Caco-2 (cell line): ENCODE results near the gene NOXA1. TPM values are rescaled to one million over a fixed set of nuclear protein-coding genes. Genes with fewer than 3 reads are reported as not detected.

ENCODE experiments used
- BruUV-seq: library from RNA; stranded (reverse); fragments of 400-500 nt; replicated peaks from 2 replicates; lab custom pipeline; 2021; lab: Mats Ljungman, UMichigan
- CTCF ChIA-PET: fragments of 300-600 bp; sonication (Branson Sonifier 250); formaldehyde crosslinking; loops from one replicate; lab custom pipeline; 2022; ENCODE audit warnings: antibody characterized with exemption; lab: Charles Lee
- POLR2A ChIA-PET: fragments of 300-600 bp; sonication (Branson Sonifier 250); formaldehyde crosslinking; loops from one replicate; lab custom pipeline; 2022; ENCODE audit warnings: antibody characterized with exemption; lab: Charles Lee
- DNase-seq, 2 experiments: peaks; one replicate each; pipeline versions ENCODE4 v3.0.0 to v3.0.0-alpha.2; 2020 to 2022
- H3K27me3 ChIP-seq: replicated peaks from 2 replicates; pipeline ENCODE4 v1.6.0; 2011; ENCODE audit warnings: low read length; ENCODE audit not compliant: control insufficient read depth, insufficient read depth
- H3K36me3 ChIP-seq: 2 replicates; pipeline ENCODE4 v1.5.1; 2011; ENCODE audit warnings: low read length; ENCODE audit not compliant: control insufficient read depth, insufficient read depth
- H3K4me1 ChIP-seq: fragments of 250-450 bp; sonication (Bioruptor Pico); 2 replicates; pipeline ENCODE4 v1.5.1; 2020; ENCODE audit warnings: mild to moderate bottlenecking
- H3K4me3 ChIP-seq: 2 replicates; pipeline ENCODE4 v1.5.1; 2011; ENCODE audit warnings: low read depth, mild to moderate bottlenecking, control low read depth, low read length
- H3K9me3 ChIP-seq: fragments of 250-450 bp; sonication (Bioruptor Pico); 2 replicates; pipeline ENCODE4 v1.5.1; 2020; ENCODE audit warnings: mild to moderate bottlenecking, moderate library complexity
- H3K27ac Mint-ChIP-seq: one replicate; pipeline ENCODE4 v1.8.0; 2022; ENCODE audit warnings: mixed read lengths; ENCODE audit not compliant: unreplicated experiment
- H3K27me3 Mint-ChIP-seq: one replicate; pipeline ENCODE4 v1.8.0; 2022; ENCODE audit warnings: mixed read lengths; ENCODE audit not compliant: insufficient read depth, unreplicated experiment
- H3K36me3 Mint-ChIP-seq: one replicate; pipeline ENCODE4 v1.8.0; 2022; ENCODE audit warnings: mild to moderate bottlenecking, mixed read lengths; ENCODE audit not compliant: insufficient read depth, unreplicated experiment
- H3K4me1 Mint-ChIP-seq: one replicate; pipeline ENCODE4 v1.8.0; 2022; ENCODE audit warnings: low read depth, mixed read lengths; ENCODE audit not compliant: unreplicated experiment
- H3K4me3 Mint-ChIP-seq: one replicate; pipeline ENCODE4 v1.8.0; 2022; ENCODE audit warnings: mild to moderate bottlenecking, moderate library complexity, mixed read lengths; ENCODE audit not compliant: unreplicated experiment
- H3K9me3 Mint-ChIP-seq: one replicate; pipeline ENCODE4 v1.8.0; 2022; ENCODE audit warnings: mixed read lengths; ENCODE audit not compliant: unreplicated experiment
- intact Hi-C: fragments of 100-400 bp; cut with micrococcal nuclease; formaldehyde crosslinking; loops from one replicate; pipeline ENCODE4 v1.10.0; 2022; ENCODE audit not compliant: unreplicated experiment
- total RNA-seq: library from RNA; stranded (reverse); gene quantifications from 2 replicates; pipeline ENCODE4 v1.2.3, GENCODE V29; 2022
- TF ChIP-seq, protein P1 (sequence below), 2 experiments: fragments of 200-600 bp in 1 of 2; IDR thresholded peaks; 1 replicate in 1 of 2; 2 replicates in 1 of 2; pipeline versions ENCODE4 v1.5.1 to v1.8.0; 2011 to 2022; ENCODE audit warnings: antibody characterized with exemption in 1 of 2, control low read depth in 1 of 2, inconsistent platforms in 1 of 2, low read depth in 1 of 2, low read length in 1 of 2, mild to moderate bottlenecking in 1 of 2, moderate library complexity in 1 of 2; ENCODE audit not compliant: insufficient read depth in 1 of 2, severe bottlenecking in 1 of 2, unreplicated experiment in 1 of 2

Gene NOXA1
- total RNA-seq, 1 experiment from 2014 or later = 8.6 TPM

DNA sequence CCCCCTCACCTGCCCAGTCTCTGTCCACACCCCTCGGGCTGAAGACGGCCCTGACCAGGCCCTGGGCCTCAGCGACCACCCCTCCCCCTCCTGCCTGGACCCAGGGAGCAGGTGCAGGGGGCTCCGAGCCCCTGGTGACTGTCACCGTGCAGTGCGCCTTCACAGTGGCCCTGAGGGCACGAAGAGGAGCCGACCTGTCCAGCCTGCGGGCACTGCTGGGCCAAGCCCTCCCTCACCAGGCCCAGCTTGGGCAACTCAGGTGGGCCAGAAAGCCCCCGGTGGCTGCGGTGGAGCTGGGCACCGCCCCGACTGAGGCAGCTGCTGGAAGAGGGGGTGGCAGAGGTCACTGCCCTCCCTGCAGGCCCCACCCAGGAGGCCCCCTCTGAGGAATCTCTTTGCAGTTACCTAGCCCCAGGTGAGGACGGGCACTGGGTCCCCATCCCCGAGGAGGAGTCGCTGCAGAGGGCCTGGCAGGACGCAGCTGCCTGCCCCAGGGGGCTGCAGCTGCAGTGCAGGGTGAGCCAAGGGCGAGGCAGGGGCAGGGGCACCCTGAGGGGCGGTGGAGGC is 10.2 kb downstream of the NOXA1 start:
- no peaks in the 10 kb centered on the region for H3K27me3 ChIP-seq
- POLR2A ChIA-PET = no interaction called here

DNA sequence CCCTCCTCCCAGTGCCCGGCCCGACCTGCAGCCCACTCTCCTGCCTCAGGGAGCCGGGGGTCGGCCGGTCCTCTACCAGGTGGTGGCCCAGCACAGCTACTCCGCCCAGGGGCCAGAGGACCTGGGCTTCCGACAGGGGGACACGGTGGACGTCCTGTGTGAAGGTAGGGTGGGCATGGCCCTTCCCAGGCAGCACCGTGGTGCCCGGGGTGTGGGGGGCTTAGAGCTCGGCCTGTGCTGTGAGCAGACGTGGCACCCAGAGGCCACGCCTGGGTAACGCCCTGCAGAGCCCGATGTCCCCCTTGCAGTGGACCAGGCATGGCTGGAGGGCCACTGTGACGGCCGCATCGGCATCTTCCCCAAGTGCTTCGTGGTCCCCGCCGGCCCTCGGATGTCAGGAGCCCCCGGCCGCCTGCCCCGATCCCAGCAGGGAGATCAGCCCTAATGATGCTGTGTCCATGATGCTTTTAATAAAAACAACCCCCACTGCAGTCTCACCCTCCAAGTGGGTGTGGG is 10.8 kb downstream of the NOXA1 start:
- no peaks in the 10 kb centered on the region for H3K36me3 ChIP-seq
- TF ChIP-seq, protein P1, sequence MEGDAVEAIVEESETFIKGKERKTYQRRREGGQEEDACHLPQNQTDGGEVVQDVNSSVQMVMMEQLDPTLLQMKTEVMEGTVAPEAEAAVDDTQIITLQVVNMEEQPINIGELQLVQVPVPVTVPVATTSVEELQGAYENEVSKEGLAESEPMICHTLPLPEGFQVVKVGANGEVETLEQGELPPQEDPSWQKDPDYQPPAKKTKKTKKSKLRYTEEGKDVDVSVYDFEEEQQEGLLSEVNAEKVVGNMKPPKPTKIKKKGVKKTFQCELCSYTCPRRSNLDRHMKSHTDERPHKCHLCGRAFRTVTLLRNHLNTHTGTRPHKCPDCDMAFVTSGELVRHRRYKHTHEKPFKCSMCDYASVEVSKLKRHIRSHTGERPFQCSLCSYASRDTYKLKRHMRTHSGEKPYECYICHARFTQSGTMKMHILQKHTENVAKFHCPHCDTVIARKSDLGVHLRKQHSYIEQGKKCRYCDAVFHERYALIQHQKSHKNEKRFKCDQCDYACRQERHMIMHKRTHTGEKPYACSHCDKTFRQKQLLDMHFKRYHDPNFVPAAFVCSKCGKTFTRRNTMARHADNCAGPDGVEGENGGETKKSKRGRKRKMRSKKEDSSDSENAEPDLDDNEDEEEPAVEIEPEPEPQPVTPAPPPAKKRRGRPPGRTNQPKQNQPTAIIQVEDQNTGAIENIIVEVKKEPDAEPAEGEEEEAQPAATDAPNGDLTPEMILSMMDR (IDR thresholded peaks at IDR 0.05; ENCODE audit: insufficient read depth in 1 of 2, low read depth in 1 of 2, low read length in 1 of 2, severe bottlenecking in 1 of 2, unreplicated experiment in 1 of 2) = no peak
- no TSS peak for BruUV-seq
- H3K4me1 Mint-ChIP-seq = no peaks in the 10 kb centered on the region
- no peak overlapping the region for H3K4me3 ChIP-seq
- H3K4me3 Mint-ChIP-seq = no peak overlapping the region
- intact Hi-C loops = no loop called here
- H3K36me3 Mint-ChIP-seq = peaks cover 22% of the 10 kb centered on the region
- H3K9me3 Mint-ChIP-seq = no peaks in the 10 kb centered on the region
- no peaks in the 10 kb centered on the region for H3K9me3 ChIP-seq
- H3K4me1 ChIP-seq = peaks cover 11% of the 10 kb centered on the region
- no peaks in the 10 kb centered on the region for H3K27me3 ChIP-seq
- no peak overlapping the region for H3K27ac Mint-ChIP-seq
- H3K27me3 Mint-ChIP-seq = no peaks in the 10 kb centered on the region
- POLR2A ChIA-PET = no interaction called here
- CTCF ChIA-PET = interaction anchor here (0.6 kb wide), 1 partner anchor 151 kb away, joined by 7 read pairs; no protein-coding TSS in a partner anchor
- no peak for DNase-seq

More for the DNA sequence above, 10.2 kb downstream of the NOXA1 start:
- H3K4me1 Mint-ChIP-seq = no peaks in the 10 kb centered on the region
- Histone ChIP-seq H3K4me3 (no peak overlapping the region), H3K9me3 (no peaks in the 10 kb centered on the region), H3K4me1 (peaks cover 11% of the 10 kb centered on the region), H3K36me3 (no peaks in the 10 kb centered on the region)
- H3K9me3 Mint-ChIP-seq = no peaks in the 10 kb centered on the region
- no peak for DNase-seq
- CTCF ChIA-PET = interaction anchor here (0.6 kb wide), 1 partner anchor 152 kb away, joined by 7 read pairs; no protein-coding TSS in a partner anchor
- H3K4me3 Mint-ChIP-seq = no peak overlapping the region
- intact Hi-C loops = no loop called here
- no peak overlapping the region for H3K27ac Mint-ChIP-seq
- no TSS peak for BruUV-seq
- H3K27me3 Mint-ChIP-seq = no peaks in the 10 kb centered on the region
- H3K36me3 Mint-ChIP-seq = peaks cover 19% of the 10 kb centered on the region
- TF ChIP-seq, protein P1 (IDR thresholded peaks at IDR 0.05; ENCODE audit: insufficient read depth in 1 of 2, low read depth in 1 of 2, low read length in 1 of 2, severe bottlenecking in 1 of 2, unreplicated experiment in 1 of 2) = no peak

DNA sequence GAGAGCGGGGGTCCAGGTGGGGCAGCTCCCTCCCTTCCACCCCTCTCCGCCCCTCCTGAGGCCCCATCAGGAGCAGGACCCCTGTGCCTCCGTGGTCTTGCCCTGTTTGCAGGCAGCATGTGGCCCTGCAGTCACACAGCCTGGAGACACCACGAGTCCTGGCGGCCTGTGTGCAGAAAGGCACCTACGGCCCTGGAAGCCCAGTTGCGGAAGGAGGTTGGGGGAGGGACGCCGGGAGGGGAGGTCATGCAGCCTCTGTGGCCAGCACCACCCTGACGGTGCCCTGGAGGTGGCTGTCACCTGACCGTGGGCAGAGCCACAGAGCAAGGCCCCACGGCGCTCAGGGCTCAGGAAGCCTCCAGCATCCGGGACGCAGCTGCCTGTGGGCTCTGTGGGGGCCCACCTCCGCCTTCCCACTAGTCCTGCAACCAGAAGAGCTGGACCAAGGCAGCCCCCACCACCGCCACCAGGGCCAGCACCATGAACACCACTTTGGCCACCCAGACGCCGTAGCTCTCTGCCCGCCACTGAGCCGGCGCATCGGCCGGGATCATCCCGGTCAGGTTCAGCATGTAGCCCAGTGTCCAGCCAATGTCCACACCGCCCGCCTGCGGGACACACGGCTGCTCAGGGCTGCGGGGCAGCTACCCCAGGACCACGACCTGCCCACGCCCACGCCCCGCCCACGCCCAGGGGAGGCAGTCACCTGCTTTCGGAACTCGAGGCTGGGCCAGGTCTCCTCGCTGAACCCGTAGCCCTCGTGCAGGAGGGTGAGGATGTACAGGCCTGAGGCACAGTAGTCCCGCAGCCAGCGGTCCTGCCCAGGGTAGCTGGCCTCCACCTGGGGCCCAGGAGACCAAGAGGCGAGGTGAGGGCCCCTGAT is 11.5 kb downstream of the NOXA1 start:
- no peak for DNase-seq

More for the DNA sequence above, 11.5 kb downstream of the NOXA1 start:
- peak overlapping the region; percentile 22 for H3K27ac Mint-ChIP-seq
- Histone ChIP-seq H3K4me3 (no peak overlapping the region), H3K9me3 (no peaks in the 10 kb centered on the region), H3K27me3 (no peaks in the 10 kb centered on the region), H3K36me3 (no peaks in the 10 kb centered on the region), H3K4me1 (peaks cover 11% of the 10 kb centered on the region)
- CTCF ChIA-PET = interaction anchor here (0.9 kb wide), 1 partner anchor 12 kb away, joined by 7 read pairs; the partner anchor contains the start of genes EXD3 and NOXA1
- H3K4me1 Mint-ChIP-seq = no peaks in the 10 kb centered on the region
- POLR2A ChIA-PET = interaction anchor here (0.6 kb wide), 1 partner anchor 211 kb away, joined by 4 read pairs; no protein-coding TSS in a partner anchor
- intact Hi-C loops = no loop called here
- TF ChIP-seq, protein P1 (IDR thresholded peaks at IDR 0.05; ENCODE audit: insufficient read depth in 1 of 2, low read depth in 1 of 2, low read length in 1 of 2, severe bottlenecking in 1 of 2, unreplicated experiment in 1 of 2) = no peak
- peaks cover 30% of the 10 kb centered on the region for H3K36me3 Mint-ChIP-seq
- no TSS peak for BruUV-seq
- H3K9me3 Mint-ChIP-seq = no peaks in the 10 kb centered on the region
- H3K4me3 Mint-ChIP-seq = no peak overlapping the region
- H3K27me3 Mint-ChIP-seq = no peaks in the 10 kb centered on the region
